Epithelial cell of proximal tubule (primary cell): Measurements from ENCODE around the gene ZNF318. TPM values are rescaled to one million over a fixed set of nuclear protein-coding genes. Genes with fewer than 3 reads are reported as not detected.

Experiments used
- DNase-seq: peaks from one replicate; pipeline ENCODE4 v3.0.0-alpha.2; 2011; ENCODE audit warnings: low read depth
- H3K4me3 ChIP-seq: 2 replicates; pipeline ENCODE4 v1.5.1; 2011; ENCODE audit warnings: low read depth, mild to moderate bottlenecking, low read length
- CTCF ChIP-seq: conservative IDR thresholded peaks from 2 replicates; pipeline ENCODE4 v1.5.1; 2012; ENCODE audit warnings: low read depth, mild to moderate bottlenecking, low read length
- total RNA-seq: library from RNA; depleted of rRNA; stranded (reverse); fragments of >200 nt; gene quantifications from 2 replicates; pipeline ENCODE4 v1.2.3, GENCODE V29; 2015

The ZNF318 gene
- total RNA-seq, 1 donor from 2014 or later = 7.7 TPM

GRCh38 chr6:43292763-43293318 lies 76.6 kb downstream of the ZNF318 start:
- DNase-seq = no peak
- no peak for TF ChIP-seq CTCF
- no peak overlapping the region for H3K4me3 ChIP-seq

GRCh38 chr6:43292341-43292740 lies 77.1 kb downstream of the ZNF318 start:
- no peak for DNase-seq
- TF ChIP-seq CTCF = no peak
- H3K4me3 ChIP-seq = no peak overlapping the region

- no peak for DNase-seq
- no peak for TF ChIP-seq CTCF
- no peak overlapping the region for H3K4me3 ChIP-seq
Measured at GRCh38 chr6:43291708-43292107, 77.7 kb downstream of the ZNF318 start.

GRCh38 chr6:43290905-43291355 lies 78.5 kb downstream of the ZNF318 start:
- no peak for TF ChIP-seq CTCF
- no peak overlapping the region for H3K4me3 ChIP-seq
- DNase-seq = no peak

GRCh38 chr6:43290339-43290904 lies 79.0 kb downstream of the ZNF318 start:
- no peak for TF ChIP-seq CTCF
- DNase-seq = no peak
- H3K4me3 ChIP-seq = no peak overlapping the region

GRCh38 chr6:43287717-43288679 lies 81.4 kb downstream of the ZNF318 start:
- TF ChIP-seq CTCF = no peak
- H3K4me3 ChIP-seq = no peak overlapping the region
- DNase-seq = no peak
